Kidney glomerular epithelial cell (primary cell): ENCODE measurements around the gene SORT1.
A peak's percentile ranks its signal among the peaks of the same experiment; 100 is the strongest.

ENCODE experiments used
- DNase-seq: peaks from one replicate; lab custom pipeline; 2025; lab: John Stamatoyannopoulos, UW

Gene SORT1

DNA sequence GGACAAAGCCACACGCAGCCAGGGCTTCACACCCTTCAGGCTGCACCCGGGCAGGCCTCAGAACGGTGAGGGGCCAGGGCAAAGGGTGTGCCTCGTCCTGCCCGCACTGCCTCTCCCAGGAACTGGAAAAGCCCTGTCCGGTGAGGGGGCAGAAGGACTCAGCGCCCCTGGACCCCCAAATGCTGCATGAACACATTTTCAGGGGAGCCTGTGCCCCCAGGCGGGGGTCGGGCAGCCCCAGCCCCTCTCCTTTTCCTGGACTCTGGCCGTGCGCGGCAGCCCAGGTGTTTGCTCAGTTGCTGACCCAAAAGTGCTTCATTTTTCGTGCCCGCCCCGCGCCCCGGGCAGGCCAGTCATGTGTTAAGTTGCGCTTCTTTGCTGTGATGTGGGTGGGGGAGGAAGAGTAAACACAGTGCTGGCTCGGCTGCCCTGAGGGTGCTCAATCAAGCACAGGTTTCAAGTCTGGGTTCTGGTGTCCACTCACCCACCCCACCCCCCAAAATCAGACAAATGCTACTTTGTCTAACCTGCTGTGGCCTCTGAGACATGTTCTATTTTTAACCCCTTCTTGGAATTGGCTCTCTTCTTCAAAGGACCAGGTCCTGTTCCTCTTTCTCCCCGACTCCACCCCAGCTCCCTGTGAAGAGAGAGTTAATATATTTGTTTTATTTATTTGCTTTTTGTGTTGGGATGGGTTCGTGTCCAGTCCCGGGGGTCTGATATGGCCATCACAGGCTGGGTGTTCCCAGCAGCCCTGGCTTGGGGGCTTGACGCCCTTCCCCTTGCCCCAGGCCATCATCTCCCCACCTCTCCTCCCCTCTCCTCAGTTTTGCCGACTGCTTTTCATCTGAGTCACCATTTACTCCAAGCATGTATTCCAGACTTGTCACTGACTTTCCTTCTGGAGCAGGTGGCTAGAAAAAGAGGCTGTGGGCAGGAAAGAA, 122.9 kb downstream of the SORT1 start:
- peak; percentile 90 for DNase-seq

GRCh38 chr1:109273570-109274288, 124.0 kb downstream of the SORT1 start:
- no peak for DNase-seq

DNA sequence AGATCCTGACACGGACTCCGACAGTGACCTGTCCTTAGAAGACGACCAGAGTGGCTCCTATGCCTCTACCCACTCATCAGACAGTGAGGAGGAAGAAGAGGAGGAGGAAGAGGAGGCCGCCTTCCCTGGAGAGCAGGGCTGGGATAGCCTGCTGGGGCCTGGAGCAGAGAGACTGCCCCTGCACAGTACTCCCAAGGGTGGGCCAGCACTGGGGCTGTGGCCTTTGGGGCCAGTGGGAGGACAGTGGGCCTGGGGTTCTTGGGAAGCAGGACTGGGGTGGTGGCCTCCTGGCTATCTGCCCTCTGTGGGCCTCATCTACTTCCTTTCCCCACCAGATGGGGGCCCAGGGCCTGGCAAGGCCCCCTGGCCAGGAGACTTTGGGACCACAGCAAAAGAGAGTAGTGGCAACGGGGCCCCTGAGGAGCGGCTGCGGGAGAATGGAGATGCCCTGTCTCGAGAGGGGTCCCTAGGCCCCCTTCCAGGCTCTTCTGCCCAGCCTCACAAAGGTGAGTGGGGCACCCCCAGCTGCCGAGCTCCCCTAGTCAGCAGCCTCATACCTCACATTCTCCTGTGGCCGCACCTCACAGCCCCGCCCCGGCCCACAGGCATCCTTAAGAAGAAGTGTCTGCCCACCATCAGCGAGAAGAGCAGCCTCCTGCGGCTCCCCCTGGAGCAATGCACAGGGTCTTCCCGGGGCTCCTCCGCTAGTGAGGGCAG, 124.7 kb downstream of the SORT1 start:
- DNase-seq = no peak

GRCh38 chr1:109272021-109272799, 125.5 kb downstream of the SORT1 start:
- DNase-seq = no peak

DNA sequence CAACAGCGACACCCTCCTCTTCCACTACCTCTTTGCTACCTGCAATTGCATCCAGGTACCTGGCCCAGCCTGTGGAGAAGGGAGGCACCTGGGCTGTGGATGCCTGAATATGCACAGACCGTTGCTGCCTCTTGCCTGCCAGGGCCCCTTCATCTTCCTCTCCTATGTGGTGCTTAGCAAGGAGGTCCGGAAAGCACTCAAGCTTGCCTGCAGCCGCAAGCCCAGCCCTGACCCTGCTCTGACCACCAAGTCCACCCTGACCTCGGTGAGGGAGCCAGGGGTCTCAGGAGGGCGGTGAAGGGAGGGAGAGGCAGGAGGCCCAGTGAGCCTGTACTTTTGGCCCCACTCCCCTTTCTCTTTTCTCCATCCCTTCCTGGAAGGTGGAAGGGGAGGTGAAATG, 126.3 kb downstream of the SORT1 start:
- no peak for DNase-seq

DNA sequence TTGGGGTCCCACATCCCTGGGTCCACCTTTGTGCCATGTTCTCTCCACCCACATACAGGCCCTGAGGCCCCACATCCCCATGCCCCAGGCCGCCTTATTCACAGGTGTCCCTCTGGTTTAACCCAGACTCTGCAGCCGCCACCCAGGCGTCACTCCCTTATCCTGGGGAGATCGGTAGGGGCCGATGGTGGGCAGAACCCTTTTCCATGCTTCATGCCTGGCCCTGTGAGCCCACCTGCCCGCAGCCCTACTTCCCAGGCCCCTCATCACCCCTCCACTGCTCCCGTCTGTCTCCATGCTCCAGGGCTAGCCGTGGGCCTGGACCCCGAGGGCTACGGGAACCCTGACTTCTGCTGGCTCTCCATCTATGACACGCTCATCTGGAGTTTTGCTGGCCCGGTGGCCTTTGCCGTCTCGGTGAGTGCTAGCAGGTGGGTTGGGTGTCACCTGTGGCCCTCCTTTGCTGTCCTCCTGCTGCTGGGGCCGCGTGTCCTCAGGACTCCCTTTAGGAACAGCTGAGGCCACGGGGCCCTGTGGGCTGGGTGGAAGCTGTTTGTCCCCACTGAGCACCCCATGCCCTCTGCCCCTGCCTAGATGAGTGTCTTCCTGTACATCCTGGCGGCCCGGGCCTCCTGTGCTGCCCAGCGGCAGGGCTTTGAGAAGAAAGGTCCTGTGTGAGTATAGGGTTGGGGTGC, 126.9 kb downstream of the SORT1 start:
- DNase-seq = no peak

DNA sequence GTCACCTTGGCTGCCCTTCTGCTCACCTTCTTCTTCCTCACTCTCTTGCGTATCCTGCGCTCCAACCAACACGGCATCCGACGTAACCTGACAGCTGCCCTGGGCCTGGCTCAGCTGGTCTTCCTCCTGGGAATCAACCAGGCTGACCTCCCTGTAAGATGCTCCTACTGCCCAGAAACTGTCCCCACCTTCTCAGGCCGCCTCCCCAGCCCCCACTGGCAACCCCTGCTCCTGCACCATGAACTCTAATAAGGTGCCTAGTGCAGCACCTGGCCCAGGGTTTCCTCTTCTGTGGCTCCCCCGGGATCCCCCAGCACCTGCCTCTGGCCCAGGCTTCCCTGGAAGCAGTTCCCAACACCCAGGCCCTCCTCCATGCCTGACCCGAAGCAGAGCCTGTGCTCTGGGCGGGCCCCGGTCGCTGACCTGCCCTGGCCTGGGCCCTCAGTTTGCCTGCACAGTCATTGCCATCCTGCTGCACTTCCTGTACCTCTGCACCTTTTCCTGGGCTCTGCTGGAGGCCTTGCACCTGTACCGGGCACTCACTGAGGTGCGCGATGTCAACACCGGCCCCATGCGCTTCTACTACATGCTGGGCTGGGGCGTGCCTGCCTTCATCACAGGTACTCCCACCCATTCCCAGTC, 127.6 kb downstream of the SORT1 start:
- no peak for DNase-seq

GRCh38 chr1:109269212-109269980, 128.3 kb downstream of the SORT1 start:
- DNase-seq = no peak

DNA sequence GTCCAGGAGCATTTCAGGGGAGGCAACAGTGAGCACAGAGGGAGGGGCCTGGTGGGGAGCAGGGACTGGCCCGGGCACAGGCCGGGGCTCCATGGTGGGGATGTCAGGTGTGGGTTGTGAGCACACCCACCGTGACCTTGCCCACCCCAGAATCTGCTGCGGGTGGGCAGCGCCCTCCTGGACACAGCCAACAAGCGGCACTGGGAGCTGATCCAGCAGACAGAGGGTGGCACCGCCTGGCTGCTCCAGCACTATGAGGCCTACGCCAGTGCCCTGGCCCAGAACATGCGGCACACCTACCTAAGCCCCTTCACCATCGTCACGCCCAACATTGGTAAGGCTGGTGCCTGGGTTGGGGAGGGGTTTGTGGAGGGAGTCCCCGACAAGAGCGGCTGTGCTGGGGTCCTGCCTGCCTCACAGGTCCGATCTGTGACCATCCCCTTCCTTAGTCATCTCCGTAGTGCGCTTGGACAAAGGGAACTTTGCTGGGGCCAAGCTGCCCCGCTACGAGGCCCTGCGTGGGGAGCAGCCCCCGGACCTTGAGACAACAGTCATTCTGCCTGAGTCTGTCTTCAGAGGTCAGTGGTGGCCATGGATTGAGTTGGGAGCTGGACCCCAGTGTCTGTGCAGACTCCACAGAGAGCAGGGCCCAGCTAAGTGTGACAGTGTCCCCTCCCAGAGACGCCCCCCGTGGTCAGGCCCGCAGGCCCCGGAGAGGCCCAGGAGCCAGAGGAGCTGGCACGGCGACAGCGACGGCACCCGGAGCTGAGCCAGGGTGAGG, 129.1 kb downstream of the SORT1 start:
- no peak for DNase-seq

DNA sequence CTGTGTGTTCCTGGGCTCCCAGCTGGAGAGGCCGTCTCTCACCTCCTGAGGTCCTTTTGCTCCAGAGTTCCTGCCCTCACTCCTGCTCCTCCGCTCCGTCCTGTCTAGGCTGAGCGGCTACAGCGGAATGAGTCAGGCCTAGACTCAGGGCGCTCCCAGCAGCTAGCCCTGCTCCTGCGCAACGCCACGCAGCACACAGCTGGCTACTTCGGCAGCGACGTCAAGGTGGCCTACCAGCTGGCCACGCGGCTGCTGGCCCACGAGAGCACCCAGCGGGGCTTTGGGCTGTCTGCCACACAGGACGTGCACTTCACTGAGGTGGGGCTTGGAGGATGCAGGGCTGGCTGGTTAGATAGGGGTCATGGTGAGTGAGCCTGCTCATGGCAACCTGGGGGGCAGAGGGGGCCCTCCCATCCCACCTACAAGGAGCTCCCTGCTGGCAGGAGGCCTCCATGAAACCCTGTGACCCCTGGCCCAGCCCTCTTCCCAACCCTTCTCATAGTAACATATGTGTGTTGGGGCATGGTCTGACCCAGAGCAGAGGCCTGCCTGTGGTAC, 129.9 kb downstream of the SORT1 start:
- DNase-seq = no peak

DNA sequence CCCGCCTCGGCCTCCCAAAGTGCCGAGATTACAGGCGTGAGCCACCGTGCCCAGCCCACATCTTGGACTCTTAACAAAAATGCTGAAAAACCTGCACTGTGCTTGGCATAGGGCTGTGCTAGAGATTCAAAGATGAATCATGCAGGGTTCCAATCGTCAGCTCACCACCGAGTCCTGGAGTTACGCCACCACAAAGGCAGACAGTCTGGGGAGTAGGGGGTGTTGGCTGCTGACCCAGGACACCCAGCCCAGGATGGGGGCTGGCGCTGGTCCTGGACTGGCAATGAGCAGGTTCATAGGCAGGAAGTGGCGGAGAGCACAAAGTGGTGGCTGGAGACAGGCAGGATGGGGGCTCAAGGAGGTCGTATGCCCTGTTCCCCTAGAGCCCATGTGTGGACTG, 130.8 kb downstream of the SORT1 start:
- no peak for DNase-seq

DNA sequence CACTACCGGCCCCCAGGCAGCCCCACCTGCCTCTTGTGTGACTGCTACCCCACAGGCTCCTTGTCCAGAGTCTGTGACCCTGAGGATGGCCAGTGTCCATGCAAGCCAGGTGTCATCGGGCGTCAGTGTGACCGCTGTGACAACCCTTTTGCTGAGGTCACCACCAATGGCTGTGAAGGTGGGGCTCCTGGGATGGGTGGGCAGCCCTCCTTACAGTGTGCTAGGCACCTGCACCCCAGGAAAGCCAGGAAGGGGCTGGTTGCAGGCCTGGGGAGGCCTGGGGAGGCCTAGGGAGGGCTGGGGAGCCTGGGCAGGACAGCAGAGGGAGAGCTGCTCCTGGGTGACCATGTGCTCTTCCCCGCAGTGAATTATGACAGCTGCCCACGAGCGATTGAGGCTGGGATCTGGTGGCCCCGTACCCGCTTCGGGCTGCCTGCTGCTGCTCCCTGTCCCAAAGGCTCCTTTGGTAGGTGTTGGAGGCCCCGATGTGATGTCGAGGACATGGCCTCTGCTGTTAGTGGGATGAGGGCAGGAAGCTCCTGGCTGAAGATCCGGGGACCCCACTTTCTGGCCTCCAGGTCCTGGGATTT, 131.9 kb downstream of the SORT1 start:
- DNase-seq = no peak

GRCh38 chr1:109265016-109265415, 132.7 kb downstream of the SORT1 start:
- no peak for DNase-seq

- no peak for DNase-seq
These were observed 133.4 kb downstream of the SORT1 start for GRCh38 chr1:109264379-109264755.

DNA sequence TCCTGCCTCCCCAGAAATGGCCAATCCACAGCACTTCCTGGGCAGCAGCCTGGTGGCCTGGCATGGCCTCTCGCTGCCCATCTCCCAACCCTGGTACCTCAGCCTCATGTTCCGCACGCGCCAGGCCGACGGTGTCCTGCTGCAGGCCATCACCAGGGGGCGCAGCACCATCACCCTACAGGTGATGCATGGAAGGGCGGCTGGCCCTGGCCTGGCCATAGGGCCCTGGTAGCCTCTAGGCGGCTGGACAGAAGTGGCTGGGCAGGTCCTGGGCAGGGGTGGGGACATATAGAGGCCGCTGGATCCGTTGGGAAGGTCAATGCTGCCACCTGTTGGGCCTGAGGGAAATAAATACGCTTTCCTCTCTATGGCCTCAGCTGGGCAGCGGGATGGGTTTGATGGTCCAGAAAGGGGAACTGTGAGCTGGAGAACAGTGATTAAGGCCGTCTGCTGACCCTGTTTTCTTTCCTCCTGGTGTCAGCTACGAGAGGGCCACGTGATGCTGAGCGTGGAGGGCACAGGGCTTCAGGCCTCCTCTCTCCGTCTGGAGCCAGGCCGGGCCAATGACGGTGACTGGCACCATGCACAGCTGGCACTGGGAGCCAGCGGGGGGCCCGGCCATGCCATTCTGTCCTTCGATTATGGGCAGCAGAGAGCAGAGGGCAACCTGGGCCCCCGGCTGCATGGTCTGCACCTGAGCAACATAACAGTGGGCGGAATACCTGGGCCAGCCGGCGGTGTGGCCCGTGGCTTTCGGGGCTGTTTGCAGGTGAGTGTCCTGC, 133.9 kb downstream of the SORT1 start:
- peak; percentile 74 for DNase-seq

- no peak for DNase-seq
These were observed 134.5 kb downstream of the SORT1 start for GRCh38 chr1:109263234-109263596.

DNA sequence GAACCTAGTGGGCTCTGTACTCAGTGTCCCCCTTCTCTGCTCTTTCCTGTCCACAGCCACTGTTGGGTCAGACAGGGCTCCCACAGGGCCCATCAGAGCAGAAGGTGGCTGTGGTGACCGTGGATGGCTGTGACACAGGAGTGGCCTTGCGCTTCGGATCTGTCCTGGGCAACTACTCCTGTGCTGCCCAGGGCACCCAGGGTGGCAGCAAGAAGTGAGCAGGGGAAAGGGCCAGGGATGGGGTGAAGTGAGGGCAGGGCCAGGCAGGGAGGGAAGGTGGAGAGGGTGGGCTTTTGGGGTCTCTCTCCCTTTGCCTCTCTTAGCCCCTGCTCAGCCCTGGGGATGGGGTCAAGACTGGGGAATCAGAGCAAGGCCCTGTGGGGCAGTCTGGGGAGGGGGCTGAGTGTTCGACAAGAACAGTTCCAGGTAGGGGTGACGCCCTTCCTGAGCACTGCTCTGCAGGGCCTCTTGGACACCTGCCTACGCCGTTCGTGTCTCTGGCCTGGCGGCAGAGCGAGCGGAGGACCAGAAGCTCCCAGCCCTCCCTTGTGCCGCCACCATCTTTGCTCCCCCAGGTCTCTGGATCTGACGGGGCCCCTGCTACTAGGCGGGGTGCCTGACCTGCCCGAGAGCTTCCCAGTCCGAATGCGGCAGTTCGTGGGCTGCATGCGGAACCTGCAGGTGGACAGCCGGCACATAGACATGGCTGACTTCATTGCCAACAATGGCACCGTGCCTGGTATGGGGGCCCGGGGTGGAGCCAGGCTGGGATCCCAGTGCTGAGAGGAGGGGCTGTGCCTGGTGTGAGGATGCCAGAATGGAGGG, 135.3 kb downstream of the SORT1 start:
- no peak for DNase-seq
